ENCODE data around the gene ARL16. TPM values are rescaled to one million over a fixed set of nuclear protein-coding genes. Genes with fewer than 3 reads are reported as not detected.

ARL16 gene
- total RNA-seq, 1 experiment from 2014 or later, result 46.7 TPM

DNA sequence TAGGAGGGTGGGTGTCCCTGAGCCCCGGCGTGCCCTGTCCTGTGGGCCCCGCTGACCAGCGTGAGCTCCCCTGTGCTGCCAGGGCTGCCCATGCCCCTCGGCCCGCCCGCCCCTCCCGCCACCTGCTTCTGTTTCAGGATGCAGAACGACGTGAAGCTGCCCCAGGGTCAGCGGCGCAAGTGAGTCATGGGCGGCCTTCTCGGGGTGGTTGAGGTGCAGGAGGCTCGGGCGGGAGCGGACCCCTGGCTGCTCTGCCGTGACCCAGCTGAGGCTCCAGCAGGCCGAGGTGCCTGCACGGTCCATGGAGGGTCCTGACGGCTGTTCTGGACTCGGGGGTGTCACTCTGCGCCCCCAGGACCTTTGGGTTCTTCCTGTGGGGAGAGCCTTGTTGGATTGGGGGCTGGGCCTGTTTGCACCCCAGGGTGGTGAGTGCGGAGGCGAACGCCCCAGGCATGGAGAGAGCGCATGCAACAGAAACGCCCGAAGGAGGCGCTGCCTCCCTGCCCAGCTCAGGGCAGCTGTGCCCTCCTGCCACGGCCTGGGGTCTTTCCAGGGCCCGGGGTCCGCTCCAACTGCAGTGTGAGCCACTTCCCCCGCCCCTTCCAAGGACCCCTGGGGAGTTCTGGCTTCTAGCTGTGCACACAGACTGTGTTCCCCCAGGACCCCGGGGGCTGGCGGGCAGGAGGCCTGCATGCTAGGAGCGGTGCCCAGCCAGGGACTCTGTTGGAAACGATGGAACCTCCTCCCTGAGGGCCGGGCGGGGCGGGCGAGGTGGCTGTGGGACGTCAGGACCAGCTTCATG is 32.5 kb upstream of the ARL16 start:
- DNase-seq (ENCODE audit: low spot score), result no peak
- CTCF ChIA-PET, result interaction anchor here (0.9 to 1.0 kb wide), 2 partner anchors 117 to 151 kb away, joined by 3 to 4 read pairs; partner anchors contain the start of gene MCRIP1
- POLR2A ChIA-PET, result interaction anchor here (0.5 kb wide), 1 partner anchor 80 kb away, joined by 3 read pairs; no protein-coding TSS in a partner anchor
- no peak for ATAC-seq
- Mint-ChIP-seq H3K4me1 (peaks cover 8% of the 10 kb centered on the region), H3K4me3 (no peak overlapping the region), H3K36me3 (0 out of 2 replicates have a peak, but pooled peaks cover 4% of the 10 kb centered on the region), H3K27me3 (ENCODE audit: low read depth) (peaks cover 2% of the 10 kb centered on the region; the same call in 1 of the 2 replicates), H3K27ac (no peak overlapping the region), H3K9me3 (no peaks in the 10 kb centered on the region)
- TF ChIP-seq RORB (CRISPR knock-in tag; IDR thresholded peaks at IDR 0.05), result no peak
- TF ChIP-seq ZNF263 (CRISPR knock-in tag; IDR thresholded peaks at IDR 0.05; ENCODE audit: low read depth), result no peak
- no peak for TF ChIP-seq E2F5 (CRISPR knock-in tag; IDR thresholded peaks at IDR 0.05)
- TF ChIP-seq, protein P1, sequence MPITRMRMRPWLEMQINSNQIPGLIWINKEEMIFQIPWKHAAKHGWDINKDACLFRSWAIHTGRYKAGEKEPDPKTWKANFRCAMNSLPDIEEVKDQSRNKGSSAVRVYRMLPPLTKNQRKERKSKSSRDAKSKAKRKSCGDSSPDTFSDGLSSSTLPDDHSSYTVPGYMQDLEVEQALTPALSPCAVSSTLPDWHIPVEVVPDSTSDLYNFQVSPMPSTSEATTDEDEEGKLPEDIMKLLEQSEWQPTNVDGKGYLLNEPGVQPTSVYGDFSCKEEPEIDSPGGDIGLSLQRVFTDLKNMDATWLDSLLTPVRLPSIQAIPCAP (CRISPR knock-in tag; IDR thresholded peaks at IDR 0.05), result no peak
- no peak for TF ChIP-seq KAT7 (CRISPR knock-in tag; IDR thresholded peaks at IDR 0.05; ENCODE audit: borderline replicate concordance)
- TF ChIP-seq ELF4 (CRISPR knock-in tag; IDR thresholded peaks at IDR 0.05; ENCODE audit: low read depth), result no peak
- no peak for TF ChIP-seq SMAD4 (CRISPR knock-in tag; IDR thresholded peaks at IDR 0.05)
- TF ChIP-seq, protein P2, sequence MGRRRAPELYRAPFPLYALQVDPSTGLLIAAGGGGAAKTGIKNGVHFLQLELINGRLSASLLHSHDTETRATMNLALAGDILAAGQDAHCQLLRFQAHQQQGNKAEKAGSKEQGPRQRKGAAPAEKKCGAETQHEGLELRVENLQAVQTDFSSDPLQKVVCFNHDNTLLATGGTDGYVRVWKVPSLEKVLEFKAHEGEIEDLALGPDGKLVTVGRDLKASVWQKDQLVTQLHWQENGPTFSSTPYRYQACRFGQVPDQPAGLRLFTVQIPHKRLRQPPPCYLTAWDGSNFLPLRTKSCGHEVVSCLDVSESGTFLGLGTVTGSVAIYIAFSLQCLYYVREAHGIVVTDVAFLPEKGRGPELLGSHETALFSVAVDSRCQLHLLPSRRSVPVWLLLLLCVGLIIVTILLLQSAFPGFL (CRISPR knock-in tag; IDR thresholded peaks at IDR 0.05; ENCODE audit: borderline replicate concordance), result no peak
- TF ChIP-seq, protein P3, sequence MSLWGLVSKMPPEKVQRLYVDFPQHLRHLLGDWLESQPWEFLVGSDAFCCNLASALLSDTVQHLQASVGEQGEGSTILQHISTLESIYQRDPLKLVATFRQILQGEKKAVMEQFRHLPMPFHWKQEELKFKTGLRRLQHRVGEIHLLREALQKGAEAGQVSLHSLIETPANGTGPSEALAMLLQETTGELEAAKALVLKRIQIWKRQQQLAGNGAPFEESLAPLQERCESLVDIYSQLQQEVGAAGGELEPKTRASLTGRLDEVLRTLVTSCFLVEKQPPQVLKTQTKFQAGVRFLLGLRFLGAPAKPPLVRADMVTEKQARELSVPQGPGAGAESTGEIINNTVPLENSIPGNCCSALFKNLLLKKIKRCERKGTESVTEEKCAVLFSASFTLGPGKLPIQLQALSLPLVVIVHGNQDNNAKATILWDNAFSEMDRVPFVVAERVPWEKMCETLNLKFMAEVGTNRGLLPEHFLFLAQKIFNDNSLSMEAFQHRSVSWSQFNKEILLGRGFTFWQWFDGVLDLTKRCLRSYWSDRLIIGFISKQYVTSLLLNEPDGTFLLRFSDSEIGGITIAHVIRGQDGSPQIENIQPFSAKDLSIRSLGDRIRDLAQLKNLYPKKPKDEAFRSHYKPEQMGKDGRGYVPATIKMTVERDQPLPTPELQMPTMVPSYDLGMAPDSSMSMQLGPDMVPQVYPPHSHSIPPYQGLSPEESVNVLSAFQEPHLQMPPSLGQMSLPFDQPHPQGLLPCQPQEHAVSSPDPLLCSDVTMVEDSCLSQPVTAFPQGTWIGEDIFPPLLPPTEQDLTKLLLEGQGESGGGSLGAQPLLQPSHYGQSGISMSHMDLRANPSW (CRISPR knock-in tag; conservative IDR thresholded peaks at IDR 0.05; ENCODE audit: low read depth), result no peak
- no peak for TF ChIP-seq FOXP1 (CRISPR knock-in tag; IDR thresholded peaks at IDR 0.05; ENCODE audit: borderline replicate concordance)
- TF ChIP-seq TCF7 (CRISPR knock-in tag; IDR thresholded peaks at IDR 0.05; ENCODE audit: low read depth), result no peak
- TF ChIP-seq ZNF219 (CRISPR knock-in tag; IDR thresholded peaks at IDR 0.05; ENCODE audit: borderline replicate concordance), result no peak
- TF ChIP-seq NR1H2 (CRISPR knock-in tag; IDR thresholded peaks at IDR 0.05), result no peak

DNA sequence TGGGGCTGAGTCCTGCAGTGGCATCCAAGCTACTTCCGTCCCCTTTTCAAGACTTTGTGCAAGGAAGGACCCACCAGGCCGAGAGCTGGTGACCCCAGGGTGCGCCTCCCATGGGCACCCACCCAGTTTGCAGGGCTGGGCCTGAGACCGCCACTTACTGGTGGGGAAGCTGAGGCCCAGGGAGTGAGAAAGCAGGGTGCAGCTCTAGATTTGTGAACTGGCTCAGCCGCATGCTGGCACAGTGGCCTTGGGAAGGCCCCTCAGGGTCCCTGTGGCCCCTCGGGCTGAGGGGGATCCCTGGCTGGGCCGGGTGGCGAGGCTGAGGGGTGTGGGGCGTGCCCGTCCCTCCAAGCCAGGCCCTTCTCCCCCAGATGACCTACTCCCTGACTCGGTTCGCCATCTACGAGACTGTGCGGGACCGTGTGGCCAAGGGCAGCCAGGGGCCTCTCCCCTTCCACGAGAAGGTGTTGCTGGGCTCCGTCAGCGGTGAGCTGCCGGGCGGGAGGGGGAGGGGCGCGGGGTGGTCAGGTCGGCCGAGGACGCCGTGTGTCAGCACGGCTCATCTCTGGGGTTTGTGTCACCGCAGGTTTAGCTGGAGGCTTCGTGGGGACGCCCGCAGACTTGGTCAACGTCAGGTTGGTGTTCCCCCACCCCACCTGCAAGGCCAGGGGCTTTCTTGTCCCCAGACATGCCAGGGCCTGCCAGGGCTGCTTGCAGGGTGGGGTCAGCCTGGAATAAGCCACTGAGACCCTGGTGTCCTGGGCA is 31.7 kb upstream of the ARL16 start:
- Mint-ChIP-seq H3K27ac (no peak overlapping the region), H3K36me3 (0 out of 2 replicates have a peak, but pooled peaks cover 4% of the 10 kb centered on the region), H3K27me3 (ENCODE audit: low read depth) (peaks cover 2% of the 10 kb centered on the region; the same call in 1 of the 2 replicates), H3K4me3 (no peak overlapping the region), H3K9me3 (no peaks in the 10 kb centered on the region), H3K4me1 (peaks cover 16% of the 10 kb centered on the region)
- ChIA-PET CTCF (interaction anchor here (0.9 kb wide), 1 partner anchor 118 kb away, joined by 3 read pairs; the partner anchor contains the start of gene MCRIP1), POLR2A (no interaction called here)
- DNase-seq (ENCODE audit: low spot score) (no peak), ATAC-seq (no peak)
- TF ChIP-seq RELA (CRISPR knock-in tag; IDR thresholded peaks at IDR 0.05; ENCODE audit: borderline replicate concordance) (no peak), FOXP4 (CRISPR knock-in tag; IDR thresholded peaks at IDR 0.05) (no peak), GTF2I (CRISPR knock-in tag; conservative IDR thresholded peaks at IDR 0.05) (no peak), CBFB (CRISPR knock-in tag; IDR thresholded peaks at IDR 0.05; ENCODE audit: low read depth) (no peak), ZNF138 (CRISPR knock-in tag; conservative IDR thresholded peaks at IDR 0.05) (no peak)
- TF ChIP-seq, protein P4, sequence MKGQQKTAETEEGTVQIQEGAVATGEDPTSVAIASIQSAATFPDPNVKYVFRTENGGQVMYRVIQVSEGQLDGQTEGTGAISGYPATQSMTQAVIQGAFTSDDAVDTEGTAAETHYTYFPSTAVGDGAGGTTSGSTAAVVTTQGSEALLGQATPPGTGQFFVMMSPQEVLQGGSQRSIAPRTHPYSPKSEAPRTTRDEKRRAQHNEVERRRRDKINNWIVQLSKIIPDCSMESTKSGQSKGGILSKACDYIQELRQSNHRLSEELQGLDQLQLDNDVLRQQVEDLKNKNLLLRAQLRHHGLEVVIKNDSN (CRISPR knock-in tag; IDR thresholded peaks at IDR 0.05), result no peak
- TF ChIP-seq, protein P5, sequence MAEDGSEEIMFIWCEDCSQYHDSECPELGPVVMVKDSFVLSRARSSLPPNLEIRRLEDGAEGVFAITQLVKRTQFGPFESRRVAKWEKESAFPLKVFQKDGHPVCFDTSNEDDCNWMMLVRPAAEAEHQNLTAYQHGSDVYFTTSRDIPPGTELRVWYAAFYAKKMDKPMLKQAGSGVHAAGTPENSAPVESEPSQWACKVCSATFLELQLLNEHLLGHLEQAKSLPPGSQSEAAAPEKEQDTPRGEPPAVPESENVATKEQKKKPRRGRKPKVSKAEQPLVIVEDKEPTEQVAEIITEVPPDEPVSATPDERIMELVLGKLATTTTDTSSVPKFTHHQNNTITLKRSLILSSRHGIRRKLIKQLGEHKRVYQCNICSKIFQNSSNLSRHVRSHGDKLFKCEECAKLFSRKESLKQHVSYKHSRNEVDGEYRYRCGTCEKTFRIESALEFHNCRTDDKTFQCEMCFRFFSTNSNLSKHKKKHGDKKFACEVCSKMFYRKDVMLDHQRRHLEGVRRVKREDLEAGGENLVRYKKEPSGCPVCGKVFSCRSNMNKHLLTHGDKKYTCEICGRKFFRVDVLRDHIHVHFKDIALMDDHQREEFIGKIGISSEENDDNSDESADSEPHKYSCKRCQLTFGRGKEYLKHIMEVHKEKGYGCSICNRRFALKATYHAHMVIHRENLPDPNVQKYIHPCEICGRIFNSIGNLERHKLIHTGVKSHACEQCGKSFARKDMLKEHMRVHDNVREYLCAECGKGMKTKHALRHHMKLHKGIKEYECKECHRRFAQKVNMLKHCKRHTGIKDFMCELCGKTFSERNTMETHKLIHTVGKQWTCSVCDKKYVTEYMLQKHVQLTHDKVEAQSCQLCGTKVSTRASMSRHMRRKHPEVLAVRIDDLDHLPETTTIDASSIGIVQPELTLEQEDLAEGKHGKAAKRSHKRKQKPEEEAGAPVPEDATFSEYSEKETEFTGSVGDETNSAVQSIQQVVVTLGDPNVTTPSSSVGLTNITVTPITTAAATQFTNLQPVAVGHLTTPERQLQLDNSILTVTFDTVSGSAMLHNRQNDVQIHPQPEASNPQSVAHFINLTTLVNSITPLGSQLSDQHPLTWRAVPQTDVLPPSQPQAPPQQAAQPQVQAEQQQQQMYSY (CRISPR knock-in tag; IDR thresholded peaks at IDR 0.05), result no peak
